GM21515 (cell line): Measurements from ENCODE around the gene PRKAR2A.
"Not testable (repeated sequence)": the region's sequence is repeated elsewhere in the genome, so short reads cannot be mapped to it uniquely, and the experiment has no call there.

Experiments
- ATAC-seq: cut with Tn5 transposase; IDR thresholded peaks from one replicate; pipeline ENCODE4 v1.9.1; 2021; ENCODE audit not compliant: unreplicated experiment

PRKAR2A gene

DNA sequence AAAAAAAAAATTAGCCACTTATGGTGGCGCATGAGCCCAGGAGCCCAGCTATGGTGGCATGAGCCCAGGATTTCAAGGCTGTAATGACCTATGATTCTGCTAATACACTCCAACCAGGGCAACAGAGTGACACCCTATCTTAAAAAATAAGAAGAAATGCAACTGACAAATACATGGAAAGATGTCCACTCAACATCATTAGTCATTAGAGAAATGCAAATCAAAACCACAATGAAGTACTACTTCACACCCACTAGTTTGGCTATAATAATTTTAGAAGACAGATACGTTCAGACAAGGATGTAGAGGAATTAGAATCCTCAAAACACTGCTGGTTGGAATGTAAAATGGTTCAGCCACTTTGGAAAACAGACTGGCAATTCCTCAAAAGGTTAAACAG is 10.5 kb downstream of the PRKAR2A start:
- ATAC-seq = no peak

DNA sequence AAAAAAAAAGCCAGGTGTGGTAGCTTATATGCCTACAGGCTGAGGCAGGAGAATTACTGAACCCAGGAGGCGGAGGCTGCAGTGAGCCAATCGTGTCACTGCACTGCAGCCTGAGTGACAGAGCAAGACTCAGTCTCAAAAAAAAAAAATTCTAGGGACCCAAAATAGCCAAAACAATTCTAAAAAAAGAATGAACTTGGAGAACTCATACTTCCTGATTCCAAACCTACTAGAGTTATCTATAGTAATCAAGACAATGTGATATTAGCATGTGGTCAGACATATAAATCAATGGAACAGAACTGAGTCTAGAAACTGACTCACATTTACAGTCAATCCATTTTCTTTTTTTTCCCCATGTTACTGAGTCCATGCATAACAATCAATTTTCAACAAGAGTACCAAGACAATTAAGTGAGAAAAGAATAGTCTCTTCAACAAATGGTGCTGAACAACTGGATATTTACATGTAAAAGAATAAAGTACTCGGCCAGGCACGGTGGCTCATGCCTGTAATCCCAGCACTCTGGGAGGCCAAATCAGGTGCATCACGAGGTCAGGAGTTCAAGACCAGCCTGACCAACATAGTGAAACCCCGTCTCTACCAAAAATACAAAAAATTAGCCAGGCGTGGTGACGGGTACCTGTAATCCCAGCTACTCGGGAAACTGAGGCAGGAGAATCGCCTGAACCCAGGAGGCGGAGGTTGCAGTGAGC is 11.9 kb downstream of the PRKAR2A start:
- no peak for ATAC-seq

DNA sequence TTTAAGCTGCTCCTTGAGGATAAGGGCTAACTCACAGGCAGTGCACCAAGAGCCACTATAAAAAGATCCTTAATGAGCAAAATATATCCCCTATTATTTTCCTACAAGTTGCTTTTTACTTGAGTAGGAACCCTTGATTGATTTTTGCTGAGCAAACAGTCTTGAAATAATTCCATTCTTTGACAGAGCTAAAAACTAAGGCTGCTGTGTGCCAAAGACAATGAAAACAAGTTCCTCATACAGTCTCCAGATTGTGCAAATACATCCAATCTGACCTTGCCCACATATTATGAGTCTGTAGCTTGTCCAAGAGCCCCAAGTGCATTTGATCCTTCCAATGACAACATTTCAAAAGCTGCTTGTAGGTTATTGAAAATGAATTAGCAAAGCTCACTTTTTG is 15.0 kb downstream of the PRKAR2A start:
- ATAC-seq = no peak

DNA sequence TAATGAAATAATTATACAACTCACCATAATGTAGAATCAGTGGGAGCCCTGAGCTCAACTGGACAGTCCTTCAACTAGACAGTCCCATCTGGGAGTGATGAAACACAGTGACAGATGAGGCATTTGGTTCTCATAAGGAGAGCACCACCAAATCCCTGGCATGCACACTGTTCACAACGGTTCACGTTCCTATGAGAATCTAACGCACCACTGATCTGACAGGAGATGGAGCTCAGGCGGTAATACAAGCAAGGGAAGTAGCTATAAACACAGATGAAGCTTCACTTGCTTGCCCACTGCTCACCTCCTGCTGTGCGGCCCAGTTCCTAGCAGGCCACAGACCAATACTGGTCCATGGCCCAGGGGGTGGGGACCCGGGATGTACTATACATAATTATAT is 17.0 kb downstream of the PRKAR2A start:
- ATAC-seq = no peak

DNA sequence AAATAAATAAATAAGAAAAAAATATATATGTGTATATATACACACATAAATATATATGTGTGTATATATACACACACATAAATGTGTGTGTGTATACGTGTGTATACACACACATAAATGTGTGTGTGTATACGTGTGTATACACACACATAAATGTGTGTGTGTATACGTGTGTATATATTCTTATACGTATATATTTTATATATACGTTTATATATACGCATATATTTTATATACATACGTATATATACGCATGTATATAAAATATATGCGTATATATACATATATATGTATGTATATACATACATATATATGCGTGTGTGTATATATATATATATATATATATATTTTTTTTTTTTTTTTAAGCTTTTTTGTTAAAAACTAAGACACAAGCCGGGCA is 18.1 kb downstream of the PRKAR2A start:
- not testable (repeated sequence) for ATAC-seq

DNA sequence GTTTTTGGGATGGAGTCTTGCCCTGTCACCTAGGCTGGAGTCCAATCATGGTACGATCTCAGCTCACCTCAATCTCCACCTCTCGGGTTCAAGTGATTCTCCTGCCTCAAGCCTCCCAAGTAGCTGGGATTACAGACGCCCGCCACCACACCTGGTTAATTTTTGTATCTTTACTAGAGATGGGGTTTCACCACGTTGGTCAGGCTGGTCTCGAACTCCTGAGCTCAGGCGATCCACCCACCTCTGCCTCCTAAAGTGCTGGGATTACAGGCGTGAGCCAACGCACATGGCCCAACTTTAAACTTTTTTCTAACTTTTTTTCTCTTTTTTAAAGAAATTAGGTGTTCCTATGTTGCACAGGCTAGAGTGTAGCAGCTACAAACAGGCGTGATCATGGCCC is 19.8 kb downstream of the PRKAR2A start:
- ATAC-seq = not testable (repeated sequence)

DNA sequence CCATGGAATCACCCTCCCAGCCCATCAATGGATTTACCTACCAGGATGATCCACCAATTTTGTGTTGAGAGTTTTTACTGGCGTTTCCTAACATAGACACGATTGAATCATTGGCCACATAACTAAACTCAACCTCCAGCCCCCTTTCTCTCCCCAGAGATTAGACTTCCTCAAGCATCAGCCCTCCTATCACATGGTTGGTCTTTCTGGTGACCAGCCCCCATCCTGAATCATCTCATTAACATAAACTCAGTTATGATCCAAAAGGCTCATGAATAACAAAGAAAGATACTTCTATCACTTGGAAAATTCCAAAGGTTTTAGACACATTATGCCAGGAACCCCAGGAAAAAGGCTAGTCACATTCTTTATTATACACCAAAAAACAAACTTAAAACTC is 21.2 kb downstream of the PRKAR2A start:
- ATAC-seq = no peak

DNA sequence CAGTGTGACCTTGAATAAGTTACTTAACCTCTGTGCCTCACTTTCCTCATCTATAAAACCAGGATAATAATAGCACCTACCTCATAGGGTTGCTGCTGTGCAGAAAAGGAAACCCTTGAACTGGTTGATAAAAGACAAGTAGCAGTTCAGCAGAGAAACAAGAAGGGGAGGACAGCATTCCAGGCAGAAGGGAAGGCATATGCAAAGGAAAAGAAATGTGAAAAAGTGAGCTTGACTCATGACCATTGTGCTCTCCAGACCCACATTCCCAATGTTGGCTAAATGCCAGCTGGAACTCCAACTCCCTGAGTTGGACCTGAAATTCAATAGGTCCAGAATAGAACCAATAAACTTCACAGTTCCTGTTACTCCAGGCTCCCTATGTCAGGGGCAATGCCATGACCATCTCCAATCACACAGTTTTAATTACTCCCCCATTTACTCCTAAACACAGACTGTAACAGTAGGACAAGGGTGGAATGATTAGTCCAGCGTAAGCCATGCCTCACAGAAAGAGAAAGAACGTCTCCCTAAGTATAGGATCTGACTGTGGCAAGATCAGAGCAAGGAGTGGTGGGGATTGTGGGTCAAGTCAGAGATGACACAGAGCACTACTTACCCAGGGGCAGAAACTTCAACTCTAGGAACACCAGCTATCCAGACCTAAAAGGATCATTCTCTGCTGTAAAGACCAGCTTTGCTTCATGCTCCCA is 26.9 kb downstream of the PRKAR2A start:
- ATAC-seq = no peak

DNA sequence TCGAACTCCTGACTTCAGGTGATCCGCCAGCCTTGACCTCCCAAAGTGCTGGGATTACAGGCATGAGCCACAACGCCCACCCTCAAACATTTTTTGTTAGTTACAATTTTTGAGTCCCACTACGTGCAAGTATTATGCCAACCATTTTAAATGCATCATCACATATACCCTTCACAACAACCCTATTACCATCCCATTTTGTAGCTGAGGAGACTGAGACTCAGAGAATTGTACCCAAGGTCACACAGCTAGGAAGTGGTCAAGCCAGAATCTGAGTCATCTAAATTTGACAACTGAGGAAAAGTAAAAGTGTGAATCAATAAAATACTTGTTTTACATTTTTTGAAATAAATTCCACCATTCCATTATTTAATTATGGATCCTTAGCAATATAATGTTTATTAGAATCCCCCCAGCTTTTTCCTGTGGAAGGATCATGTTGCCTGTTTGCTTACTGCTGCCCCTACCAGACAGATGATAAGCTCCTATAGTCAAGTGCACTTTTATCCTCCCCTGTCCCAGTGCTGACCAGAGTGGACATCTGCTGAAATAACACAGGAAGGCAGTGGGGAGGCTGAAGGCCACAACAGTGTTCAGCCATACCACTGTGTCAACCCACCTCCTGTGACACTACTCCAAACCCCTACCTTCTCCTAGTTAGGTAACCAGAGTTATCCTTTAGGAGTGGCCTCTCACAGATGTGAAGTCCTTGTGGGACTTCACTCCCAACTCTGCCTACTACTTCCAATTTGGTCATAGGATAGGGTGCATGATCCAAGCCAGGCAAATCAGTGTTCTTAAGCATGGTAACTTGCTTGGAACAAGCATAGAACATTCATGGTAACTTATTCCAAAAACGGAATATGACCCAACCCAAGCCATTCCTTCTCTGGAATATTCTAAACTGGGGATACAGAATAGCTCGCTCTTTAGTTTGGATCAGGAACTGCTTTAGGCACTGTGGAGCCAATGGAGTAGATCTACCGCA is 28.1 kb downstream of the PRKAR2A start:
- ATAC-seq = no peak

DNA sequence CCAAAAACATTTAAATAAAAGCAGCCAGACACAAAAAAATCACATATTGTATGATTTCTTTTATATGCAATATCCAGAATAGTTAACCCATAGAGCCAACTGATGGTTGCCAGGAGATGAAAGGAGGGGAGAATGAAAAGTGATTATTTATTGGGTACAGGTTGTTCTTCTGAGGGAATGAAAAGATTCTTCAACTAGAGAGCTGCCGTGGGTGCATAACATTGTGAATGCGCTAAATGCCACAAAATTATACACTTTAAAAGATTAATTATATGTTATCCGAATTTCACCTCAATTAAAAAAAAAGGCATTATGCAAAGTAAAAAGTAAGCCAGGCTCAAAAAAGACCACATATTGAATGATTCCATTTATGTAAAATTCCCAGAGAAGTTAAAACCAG is 36.1 kb downstream of the PRKAR2A start:
- ATAC-seq = no peak

DNA sequence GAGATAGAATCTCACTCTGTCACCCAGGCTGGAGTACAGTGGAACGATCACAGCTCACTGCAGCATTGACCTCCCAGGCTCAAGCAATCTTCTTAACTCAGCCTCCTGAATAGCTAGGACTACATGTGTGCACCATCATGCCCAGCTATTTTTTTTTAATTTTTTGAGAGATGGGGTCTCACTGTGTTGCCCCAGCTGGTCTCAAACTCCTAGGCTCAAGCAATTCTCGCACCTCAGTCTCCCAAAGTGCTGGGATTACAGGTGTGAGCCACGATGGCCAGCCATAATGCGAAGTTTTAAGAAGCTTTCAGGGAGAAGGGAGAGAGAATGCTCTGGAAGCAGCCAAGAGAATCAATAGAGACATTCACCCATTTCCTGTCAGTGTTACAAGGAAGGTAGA is 42.7 kb downstream of the PRKAR2A start:
- ATAC-seq = no peak

DNA sequence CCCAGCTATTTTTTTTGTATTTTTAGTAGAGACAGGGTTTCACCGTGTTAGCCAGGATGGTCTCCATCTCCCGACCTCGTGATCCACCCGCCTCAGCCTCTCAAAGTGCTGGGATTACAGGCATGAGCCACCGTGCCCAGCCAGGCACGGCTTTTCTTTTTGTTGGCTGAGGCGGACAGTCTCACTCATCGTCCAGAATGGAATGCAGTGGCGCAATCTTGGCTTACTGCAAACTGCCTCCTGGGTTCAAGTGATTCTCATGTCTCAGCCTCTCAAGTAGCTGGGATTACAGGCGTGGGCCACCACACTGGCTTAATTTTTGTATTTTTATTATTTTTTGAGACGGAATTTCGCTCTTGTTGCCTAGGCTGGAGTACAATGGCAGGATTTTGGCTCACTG is 46.8 kb downstream of the PRKAR2A start:
- not testable (repeated sequence) for ATAC-seq

DNA sequence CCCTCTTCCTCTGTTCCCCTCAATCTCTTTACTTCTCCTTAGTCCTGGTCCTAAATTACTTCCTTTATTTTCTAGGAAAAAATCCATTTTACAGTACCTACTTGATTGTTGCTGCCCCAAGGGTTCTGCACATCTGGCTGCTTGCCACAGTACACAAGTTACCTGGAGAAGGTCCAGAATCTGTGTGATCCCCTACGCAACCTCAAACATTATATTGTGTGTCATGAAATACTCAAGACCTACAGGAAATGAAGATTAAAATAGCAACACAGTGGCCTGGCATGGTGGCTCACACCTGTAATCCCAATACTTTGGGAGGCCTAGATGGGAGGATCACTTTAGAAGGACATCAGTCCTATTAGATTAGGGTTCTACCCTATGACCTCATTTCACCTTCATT is 48.7 kb downstream of the PRKAR2A start:
- ATAC-seq = no peak

DNA sequence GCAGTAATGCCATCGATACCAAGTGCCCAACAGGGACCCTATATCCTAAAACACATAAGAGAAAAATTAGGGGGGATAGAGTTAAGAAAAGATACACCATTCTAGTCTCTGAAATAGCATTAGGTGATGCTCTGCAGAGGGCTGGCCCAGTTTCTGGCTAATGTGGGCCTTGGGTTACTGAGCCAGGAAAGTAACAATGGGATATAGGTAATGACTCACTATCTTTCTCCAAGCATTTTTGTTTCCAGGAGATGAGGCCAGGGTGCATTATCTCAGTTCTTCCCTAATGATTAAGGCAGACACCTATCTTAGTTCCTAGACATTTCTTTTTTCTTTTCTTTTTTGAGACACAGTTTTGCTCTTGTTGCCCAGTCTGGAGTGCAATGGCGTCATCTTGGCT is 50.0 kb downstream of the PRKAR2A start:
- ATAC-seq = no peak

DNA sequence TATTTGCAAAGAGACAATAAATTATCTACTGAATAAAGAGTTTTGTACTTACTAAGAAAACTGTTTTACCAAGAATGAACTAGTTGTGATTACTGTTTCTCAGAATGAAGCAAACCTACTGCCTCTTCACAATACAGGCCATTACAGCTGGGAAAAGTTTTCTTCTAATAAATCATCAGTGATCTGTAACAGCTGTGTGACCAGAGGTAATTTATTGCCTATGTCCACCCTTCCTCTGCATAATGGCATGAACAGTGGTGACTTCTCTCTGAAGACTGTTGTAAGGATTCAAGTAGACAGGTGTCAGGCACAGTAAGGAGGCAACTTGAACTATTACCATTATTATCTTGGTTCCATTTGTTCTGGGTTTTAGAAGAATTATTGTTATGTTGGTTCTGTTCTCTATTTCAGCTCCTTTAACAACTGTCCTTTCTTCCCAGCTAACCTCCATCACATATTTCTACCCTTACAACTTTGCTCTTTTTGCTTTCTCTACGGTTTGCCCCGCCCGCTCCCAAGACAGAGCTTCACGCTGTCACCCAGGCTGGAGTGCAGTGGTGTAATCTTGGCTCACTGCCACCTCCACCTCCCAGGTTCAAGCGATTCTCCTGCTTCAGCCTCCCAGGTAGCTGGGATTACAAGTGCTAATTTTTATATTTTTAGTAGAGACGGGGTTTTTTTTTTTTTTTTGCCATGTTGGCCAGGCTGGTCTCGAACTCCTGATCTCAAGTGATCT is 51.5 kb downstream of the PRKAR2A start:
- no peak for ATAC-seq

DNA sequence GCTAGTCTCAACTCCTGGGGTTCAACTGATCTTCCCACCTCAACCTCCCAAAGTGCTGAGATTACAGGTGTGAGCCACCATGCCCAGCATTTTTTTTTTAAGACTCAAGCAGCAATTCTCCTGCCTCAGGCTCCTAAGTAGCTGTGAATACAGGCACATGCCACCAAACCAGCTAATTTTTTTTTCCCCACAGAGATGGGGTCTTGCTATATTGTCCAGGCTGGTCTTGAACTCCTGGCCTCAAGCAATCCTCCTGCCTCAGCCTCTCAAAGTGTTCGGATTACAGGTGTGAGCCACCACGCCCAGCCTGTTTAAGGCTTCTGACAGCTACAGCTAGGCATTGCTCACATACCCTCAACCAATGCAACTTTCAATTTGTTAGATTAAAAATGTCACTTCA is 54.2 kb downstream of the PRKAR2A start:
- ATAC-seq = not testable (repeated sequence)

DNA sequence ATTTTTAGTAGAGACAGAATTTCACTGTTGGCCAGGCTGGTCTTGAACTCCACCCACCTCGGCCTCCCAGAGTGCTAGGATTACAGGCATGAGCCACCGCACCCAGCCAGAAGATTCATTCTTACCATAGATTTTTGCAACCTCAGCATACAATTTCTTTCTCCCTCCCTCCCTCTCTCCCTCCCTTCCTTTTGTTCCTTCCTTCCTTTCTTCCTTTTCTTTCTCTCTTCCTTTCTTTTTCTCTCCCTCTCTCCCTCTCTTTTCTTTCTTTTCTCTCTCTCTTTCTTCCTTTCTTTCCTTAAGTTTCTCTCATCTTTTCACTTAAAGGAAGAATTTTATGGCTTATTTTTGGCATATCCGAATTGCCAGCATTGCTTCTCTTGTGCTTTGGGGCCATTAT is 58.0 kb downstream of the PRKAR2A start:
- no peak for ATAC-seq

DNA sequence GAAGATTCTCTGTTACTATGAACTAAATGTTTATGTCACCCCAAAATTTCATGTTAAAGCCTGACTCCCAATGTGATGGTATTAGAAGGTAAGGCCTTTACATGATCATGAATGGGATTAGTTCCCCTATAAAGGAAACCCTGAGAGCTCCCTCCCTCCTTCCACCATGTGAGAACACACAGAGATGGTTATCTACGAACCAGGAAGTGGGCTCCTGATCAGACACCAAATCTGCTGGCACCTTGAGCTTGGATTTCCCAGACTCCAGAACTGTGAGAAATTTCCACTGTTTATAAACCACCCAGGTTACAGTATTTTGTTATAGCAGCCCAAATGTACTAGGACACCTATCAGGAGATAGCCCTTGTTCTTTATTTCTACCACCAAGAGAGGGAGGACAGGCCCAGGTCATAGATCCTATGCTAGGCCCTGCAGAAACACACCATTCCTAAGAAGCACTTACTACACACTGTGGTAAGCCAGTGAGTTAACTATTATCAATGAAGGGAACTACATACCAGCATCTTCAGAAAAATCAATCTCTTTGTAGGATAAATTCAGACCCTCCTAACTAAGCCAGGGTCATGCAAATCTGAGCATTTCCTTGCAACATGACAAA is 59.0 kb downstream of the PRKAR2A start:
- ATAC-seq = no peak

DNA sequence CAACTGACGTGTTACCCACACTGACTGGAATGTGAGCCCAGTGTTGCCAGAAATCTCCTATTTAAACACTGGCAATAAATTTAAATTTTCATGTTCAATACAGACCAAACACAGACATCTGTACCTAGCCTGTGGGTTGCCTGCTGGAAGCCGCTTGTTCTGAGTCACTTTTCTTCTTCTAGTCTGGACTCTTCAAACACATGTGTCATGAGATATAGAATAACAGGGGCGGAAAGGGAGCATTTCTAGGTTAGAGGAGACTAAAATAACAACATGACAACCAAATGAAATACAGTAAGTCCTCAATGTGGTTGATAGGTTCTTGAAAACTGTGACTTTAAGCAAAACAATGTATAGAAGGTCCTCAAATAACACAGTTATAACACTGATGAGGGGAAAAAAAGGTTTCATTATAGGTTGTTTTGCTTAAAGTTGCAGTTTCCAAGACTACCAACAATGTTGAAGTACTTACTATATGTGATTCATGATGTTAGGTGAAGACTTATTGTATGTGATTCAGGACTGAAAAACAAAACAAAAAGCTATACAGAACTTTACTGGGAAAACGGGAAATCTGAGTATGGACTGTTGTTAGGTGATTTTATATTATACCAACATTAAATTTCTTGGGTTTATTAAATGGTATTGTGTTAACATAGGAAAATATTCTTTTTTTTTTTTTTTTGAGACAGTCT is 63.1 kb downstream of the PRKAR2A start:
- ATAC-seq = no peak

DNA sequence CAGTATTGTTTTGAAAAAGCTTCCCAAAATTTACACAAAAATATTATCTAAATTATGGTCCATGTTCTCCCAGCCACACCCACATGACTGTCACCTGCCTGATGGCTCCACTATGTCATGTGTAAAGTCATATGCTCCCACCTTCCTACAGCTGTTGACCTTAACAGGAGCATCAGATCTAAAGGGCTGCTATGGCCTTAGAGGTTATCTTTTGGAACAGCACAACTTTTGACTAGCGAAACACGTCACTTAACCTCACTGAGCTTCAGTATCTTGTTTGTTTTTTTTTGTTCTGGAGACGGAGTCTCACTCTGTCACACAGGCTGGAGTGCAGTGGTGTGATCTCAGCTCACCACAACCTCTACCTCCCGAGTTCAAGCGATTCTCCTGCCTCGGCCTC is 64.4 kb downstream of the PRKAR2A start:
- no peak for ATAC-seq
